SK-N-DZ (cell line): Measurements from ENCODE around the gene DENND11.
A peak's percentile ranks its signal among the peaks of the same experiment; 100 is the strongest.
"Not testable (repeated sequence)": the region's sequence is repeated elsewhere in the genome, so short reads cannot be mapped to it uniquely, and the experiment has no call there.

Source experiments
- DNase-seq: peaks from one replicate; pipeline ENCODE4 v3.0.0-alpha.2; 2015; ENCODE audit warnings: low spot score

Gene DENND11

GRCh38 chr7:141709318-141709717, 7.4 kb upstream of the DENND11 start:
- no peak for DNase-seq

GRCh38 chr7:141708351-141708750, 6.4 kb upstream of the DENND11 start, which contains the start of gene WEE2:
TSS of gene WEE2 (plus strand) at chr7:141708353. CDS start at chr7:141708759, 406 bp downstream.
- no peak for DNase-seq

- no peak for DNase-seq
Measured at GRCh38 chr7:141706239-141707064, 4.5 kb upstream of the DENND11 start.

GRCh38 chr7:141704741-141705140, 2.8 kb upstream of the DENND11 start:
- no peak for DNase-seq

- DNase-seq: no peak
Measured at GRCh38 chr7:141704112-141704511, 2.1 kb upstream of the DENND11 start.

GRCh38 chr7:141702892-141703291, 926 bp upstream of the DENND11 start:
- no peak for DNase-seq

- peak; percentile 44 for DNase-seq
Measured at GRCh38 chr7:141701489-141702046, 398 bp downstream of the DENND11 start.

GRCh38 chr7:141700848-141701371, 1.1 kb downstream of the DENND11 start:
- DNase-seq: peak; percentile 42

GRCh38 chr7:141700296-141700847, 1.6 kb downstream of the DENND11 start:
- DNase-seq: no peak

- no peak for DNase-seq
Measured at GRCh38 chr7:141699860-141700259, 2.1 kb downstream of the DENND11 start.

- no peak for DNase-seq
Measured at GRCh38 chr7:141698247-141699015, 3.5 kb downstream of the DENND11 start.

GRCh38 chr7:141697211-141697871, 4.6 kb downstream of the DENND11 start:
- DNase-seq: no peak

- DNase-seq: no peak
Measured at GRCh38 chr7:141696348-141696747, 5.6 kb downstream of the DENND11 start.

- no peak for DNase-seq
Measured at GRCh38 chr7:141695803-141696289, 6.1 kb downstream of the DENND11 start.

- no peak for DNase-seq
Measured at GRCh38 chr7:141693082-141693481, 8.9 kb downstream of the DENND11 start.

GRCh38 chr7:141691961-141692360, 10.0 kb downstream of the DENND11 start:
- DNase-seq: no peak

- no peak for DNase-seq
Measured at GRCh38 chr7:141691540-141691939, 10.4 kb downstream of the DENND11 start.

- DNase-seq: not testable (repeated sequence)
Measured at GRCh38 chr7:141689072-141689825, 12.7 kb downstream of the DENND11 start.

- no peak for DNase-seq
Measured at GRCh38 chr7:141688043-141688442, 13.9 kb downstream of the DENND11 start.

- no peak for DNase-seq
Measured at GRCh38 chr7:141686670-141687069, 15.3 kb downstream of the DENND11 start.
